Measurements from ENCODE around the gene PHTF2. TPM values are rescaled to one million over a fixed set of nuclear protein-coding genes. Genes with fewer than 3 reads are reported as not detected.

Gene PHTF2
- total RNA-seq, 1 experiment from 2014 or later, result 20.3 TPM

- no peaks in the 10 kb centered on the region for H3K9me3 Mint-ChIP-seq (ENCODE audit: low read depth, unreplicated experiment)
- H3K4me3 Mint-ChIP-seq (ENCODE audit: low read depth, unreplicated experiment), result no peak overlapping the region
- peaks cover 24% of the 10 kb centered on the region for H3K4me1 Mint-ChIP-seq (ENCODE audit: low read depth, unreplicated experiment)
- CTCF ChIA-PET, result no interaction called here
- no peak for DNase-seq
- peaks cover 35% of the 10 kb centered on the region for H3K36me3 Mint-ChIP-seq (ENCODE audit: insufficient read depth, unreplicated experiment)
- H3K27me3 Mint-ChIP-seq (ENCODE audit: unreplicated experiment), result no peaks in the 10 kb centered on the region
- intact Hi-C loops (cut with micrococcal nuclease; ENCODE audit: unreplicated experiment), result no loop called here
- H3K27ac Mint-ChIP-seq (ENCODE audit: unreplicated experiment), result no peak overlapping the region
- no TSS peak for BruUV-seq (replicated peaks)
- TF ChIP-seq CTCF (IDR thresholded peaks at IDR 0.05; ENCODE audit: unreplicated experiment), result no peak
These were observed 4.6 kb upstream of the PHTF2 start for GRCh38 chr7:77794000-77794399.

DNA sequence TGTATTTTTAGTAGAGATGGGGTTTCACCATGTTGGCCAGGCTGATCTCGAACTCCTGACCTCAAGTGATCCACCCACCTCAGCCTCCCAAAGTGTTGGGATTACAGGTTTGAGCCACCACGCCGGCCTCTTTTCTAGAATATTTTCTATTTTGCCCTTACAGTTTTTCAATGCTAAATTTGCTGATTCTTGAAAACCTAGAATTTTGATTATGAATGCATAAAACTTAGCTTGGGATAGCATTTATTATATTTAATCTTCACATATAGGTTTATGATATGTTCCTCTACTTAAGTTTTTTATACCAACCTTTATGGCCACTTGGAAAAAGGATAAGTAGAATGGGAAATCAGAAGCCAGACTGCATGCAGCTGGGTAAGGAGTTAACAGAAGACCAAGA is 2.5 kb upstream of the PHTF2 start:
- CTCF ChIA-PET, result no interaction called here
- no peak for TF ChIP-seq CTCF (IDR thresholded peaks at IDR 0.05; ENCODE audit: unreplicated experiment)
- intact Hi-C loops (cut with micrococcal nuclease; ENCODE audit: unreplicated experiment), result no loop called here

DNA sequence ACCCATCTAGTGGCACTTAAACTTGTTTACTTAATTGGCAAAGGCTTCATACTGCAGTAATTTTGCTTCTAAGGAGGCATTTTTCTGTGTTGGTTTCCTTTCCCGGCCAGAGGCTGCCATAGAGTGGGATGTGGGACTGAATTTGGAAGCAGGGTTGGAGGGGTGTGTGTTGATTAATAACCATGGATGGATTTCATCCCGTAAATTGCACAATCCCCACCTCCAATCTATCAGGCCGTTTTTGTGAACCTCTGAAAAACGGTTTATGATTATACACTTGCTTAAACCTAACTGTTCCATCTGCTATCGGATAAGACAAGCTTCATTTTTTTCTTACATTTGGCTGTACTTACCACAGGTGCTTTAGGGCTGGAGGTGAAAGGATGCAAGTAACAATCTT is 1.6 kb upstream of the PHTF2 start:
- H3K4me1 Mint-ChIP-seq (ENCODE audit: low read depth, unreplicated experiment), result peaks cover 33% of the 10 kb centered on the region
- CTCF ChIA-PET, result no interaction called here
- intact Hi-C loops (cut with micrococcal nuclease; ENCODE audit: unreplicated experiment), result no loop called here
- peak overlapping the region; percentile 61 for H3K27ac Mint-ChIP-seq (ENCODE audit: unreplicated experiment)
- DNase-seq, result no peak
- peaks cover 44% of the 10 kb centered on the region for H3K36me3 Mint-ChIP-seq (ENCODE audit: insufficient read depth, unreplicated experiment)
- no peaks in the 10 kb centered on the region for H3K9me3 Mint-ChIP-seq (ENCODE audit: low read depth, unreplicated experiment)
- TF ChIP-seq CTCF (IDR thresholded peaks at IDR 0.05; ENCODE audit: unreplicated experiment), result no peak
- H3K27me3 Mint-ChIP-seq (ENCODE audit: unreplicated experiment), result no peaks in the 10 kb centered on the region
- peak overlapping the region; percentile 88 for H3K4me3 Mint-ChIP-seq (ENCODE audit: low read depth, unreplicated experiment)
- BruUV-seq (replicated peaks), result no TSS peak

More for the DNA sequence above, 2.5 kb upstream of the PHTF2 start:
- H3K27me3 Mint-ChIP-seq (ENCODE audit: unreplicated experiment), result no peaks in the 10 kb centered on the region
- peaks cover 33% of the 10 kb centered on the region for H3K4me1 Mint-ChIP-seq (ENCODE audit: low read depth, unreplicated experiment)
- H3K9me3 Mint-ChIP-seq (ENCODE audit: low read depth, unreplicated experiment), result no peaks in the 10 kb centered on the region
- peak overlapping the region; percentile 88 for H3K4me3 Mint-ChIP-seq (ENCODE audit: low read depth, unreplicated experiment)
- peak overlapping the region; percentile 61 for H3K27ac Mint-ChIP-seq (ENCODE audit: unreplicated experiment)
- no TSS peak for BruUV-seq (replicated peaks)
- DNase-seq, result no peak
- peaks cover 44% of the 10 kb centered on the region for H3K36me3 Mint-ChIP-seq (ENCODE audit: insufficient read depth, unreplicated experiment)

GRCh38 chr7:77797734-77798393 is 709 bp upstream of the PHTF2 start:
- intact Hi-C loops (cut with micrococcal nuclease; ENCODE audit: unreplicated experiment), result no loop called here
- no peak for TF ChIP-seq CTCF (IDR thresholded peaks at IDR 0.05; ENCODE audit: unreplicated experiment)
- H3K27me3 Mint-ChIP-seq (ENCODE audit: unreplicated experiment), result no peaks in the 10 kb centered on the region
- peaks cover 44% of the 10 kb centered on the region for H3K36me3 Mint-ChIP-seq (ENCODE audit: insufficient read depth, unreplicated experiment)
- H3K4me1 Mint-ChIP-seq (ENCODE audit: low read depth, unreplicated experiment), result peaks cover 37% of the 10 kb centered on the region
- H3K4me3 Mint-ChIP-seq (ENCODE audit: low read depth, unreplicated experiment), result peak overlapping the region; percentile 88
- H3K27ac Mint-ChIP-seq (ENCODE audit: unreplicated experiment), result peak overlapping the region; percentile 86
- no peaks in the 10 kb centered on the region for H3K9me3 Mint-ChIP-seq (ENCODE audit: low read depth, unreplicated experiment)
- BruUV-seq (replicated peaks), result no TSS peak
- peak; percentile 12 for DNase-seq
- CTCF ChIA-PET, result interaction anchor here (0.6 kb wide), 1 partner anchor 26 kb away, joined by 3 read pairs; no protein-coding TSS in a partner anchor
